Vagina (tissue), 2 donors: ENCODE data around the gene KIRREL3.

Source experiments
- CTCF ChIP-seq, 3 experiments: fragments of 450-650 bp in 2 of 3; fragments of 200-600 bp in 1 of 3; sonication (generic) in 1 of 3; IDR thresholded peaks; one replicate each; pipeline ENCODE4 v1.5.1; 2017 to 2019; ENCODE audit warnings: antibody characterized with exemption in 3 of 3, mild to moderate bottlenecking in 2 of 3, moderate library complexity in 2 of 3
- POLR2A ChIP-seq, 2 donors: fragments of 450-650 bp; IDR thresholded peaks; one replicate each; pipeline ENCODE4 v1.6.1; 2017; ENCODE audit warnings: antibody characterized with exemption in 2 of 2, mild to moderate bottlenecking in 2 of 2, moderate library complexity in 2 of 2
- POLR2AphosphoS5 ChIP-seq, 2 donors: sonication (generic); formaldehyde crosslinking; IDR thresholded peaks; one replicate each; pipeline ENCODE4 v1.9.0; 2017; ENCODE audit warnings: antibody characterized with exemption in 2 of 2, mild to moderate bottlenecking in 2 of 2, low read depth in 1 of 2; ENCODE audit not compliant: insufficient read depth in 1 of 2

GRCh38 chr11:127044535-127044934 is 44.0 kb upstream of the KIRREL3 start:
- TF ChIP-seq CTCF (IDR thresholded peaks at IDR 0.05) (no peak), POLR2AphosphoS5 (IDR thresholded peaks at IDR 0.05; ENCODE audit: insufficient read depth in 1 of 2, low read depth in 1 of 2) (no peak), POLR2A (IDR thresholded peaks at IDR 0.05) (no peak)
